Keratinocyte (primary cell): ENCODE results near the gene ROR1. TPM values are rescaled to one million over a fixed set of nuclear protein-coding genes. Genes with fewer than 3 reads are reported as not detected.

Source experiments
- DNase-seq: peaks from one replicate; pipeline ENCODE4 v3.0.0-alpha.2; 2011; ENCODE audit warnings: low read depth, missing footprints, low spot score
- FAIRE-seq: peaks from 2 replicates; lab custom pipeline; 2011; peaks lifted over from hg19 to GRCh38; lab: Jason Lieb, UNC
- H2AFZ ChIP-seq: 2 replicates; pipeline ENCODE4 v1.6.0; 2012; ENCODE audit warnings: low read length, control low read depth, inconsistent platforms; ENCODE audit not compliant: control insufficient read depth
- H3K27ac ChIP-seq: 2 replicates; pipeline ENCODE4 v1.5.1; 2011; ENCODE audit warnings: low read length; ENCODE audit not compliant: control insufficient read depth, insufficient read depth
- H3K27me3 ChIP-seq: 3 replicates; pipeline ENCODE4 v1.6.0; 2011; ENCODE audit warnings: low read length; ENCODE audit not compliant: control insufficient read depth, insufficient read depth; ENCODE audit errors: extremely low read depth
- H3K36me3 ChIP-seq, 2 experiments: 2 replicates in 1 of 2; 3 replicates in 1 of 2; pipeline ENCODE4 v1.5.1; 2011; ENCODE audit warnings: low read length in 2 of 2, mild to moderate bottlenecking in 1 of 2; ENCODE audit not compliant: control insufficient read depth in 2 of 2, insufficient read depth in 2 of 2; ENCODE audit errors: extremely low read depth in 1 of 2
- H3K4me1 ChIP-seq: 3 replicates; pipeline ENCODE4 v1.5.1; 2011; ENCODE audit warnings: low read length; ENCODE audit not compliant: control insufficient read depth, insufficient read depth; ENCODE audit errors: extremely low read depth
- H3K4me2 ChIP-seq: 3 replicates; pipeline ENCODE4 v1.6.0; 2011; ENCODE audit warnings: low read depth, low read length; ENCODE audit not compliant: control insufficient read depth, insufficient read depth; ENCODE audit errors: extremely low read depth
- H3K4me3 ChIP-seq, 3 experiments: fragments of 200-600 bp in 1 of 3; sonication (generic) in 1 of 3; 2 replicates in 2 of 3; 3 replicates in 1 of 3; pipeline ENCODE4 v1.5.1; 2011 to 2016; ENCODE audit warnings: low read length in 3 of 3, mild to moderate bottlenecking in 3 of 3, control low read depth in 2 of 3, inconsistent platforms in 1 of 3, low read depth in 1 of 3, mixed read lengths in 1 of 3, mixed run types in 1 of 3, moderate library complexity in 1 of 3; ENCODE audit not compliant: control insufficient read depth in 2 of 3, insufficient read depth in 2 of 3; ENCODE audit errors: extremely low read depth in 1 of 3
- H3K79me2 ChIP-seq: 2 replicates; pipeline ENCODE4 v1.6.0; 2012; ENCODE audit warnings: low read length; ENCODE audit not compliant: control insufficient read depth, insufficient read depth
- H3K9ac ChIP-seq: 3 replicates; pipeline ENCODE4 v1.6.0; 2011; ENCODE audit warnings: low read length; ENCODE audit not compliant: control insufficient read depth, insufficient read depth; ENCODE audit errors: extremely low read depth
- H3K9me1 ChIP-seq: 3 replicates; pipeline ENCODE4 v1.6.0; 2011; ENCODE audit warnings: low read length; ENCODE audit not compliant: control insufficient read depth, insufficient read depth; ENCODE audit errors: extremely low read depth
- H3K9me3 ChIP-seq: 2 replicates; pipeline ENCODE4 v1.5.1; 2012; ENCODE audit warnings: low read depth, low read length; ENCODE audit not compliant: control insufficient read depth
- H4K20me1 ChIP-seq: 3 replicates; pipeline ENCODE4 v1.6.0; 2011; ENCODE audit warnings: low read length; ENCODE audit not compliant: control insufficient read depth, insufficient read depth; ENCODE audit errors: extremely low read depth
- EZH2 ChIP-seq: IDR thresholded peaks from one replicate; pipeline ENCODE4 v1.6.1; 2012; ENCODE audit warnings: inconsistent platforms, mild to moderate bottlenecking, low read length, moderate library complexity
- dilution Hi-C: fragments of 300-500 bp; cut with MboI; formaldehyde crosslinking; loops from one replicate; pipeline ENCODE4 v1.7.0; 2020; ENCODE audit warnings: low sequenced_read_pairs; ENCODE audit not compliant: extremely low pct_ligation_motif_present
- polyA plus RNA-seq, 5 experiments: library from polyadenylated mRNA; depleted of rRNA in 3 of 5; stranded (reverse) in 3 of 5; stranded (forward) in 1 of 5; unstranded in 1 of 5; fragments of >200 nt; gene quantifications; 1 replicate in 1 of 5; 2 replicates in 3 of 5; 3 replicates in 1 of 5; pipeline versions ENCODE4 v1.2.1 to v1.2.3, GENCODE V29; 2011 to 2012; ENCODE audit warnings: missing spikeins in 2 of 5, low read depth in 1 of 5, low replicate concordance in 1 of 5
- TF ChIP-seq, protein P1 (sequence below), 3 experiments: IDR thresholded peaks in 1 of 3; conservative IDR thresholded peaks in 1 of 3; optimal IDR thresholded peaks in 1 of 3; 2 replicates in 2 of 3; 3 replicates in 1 of 3; pipeline versions ENCODE3 to v1.5.1; 2011; ENCODE audit warnings: low read length in 3 of 3, mild to moderate bottlenecking in 3 of 3, moderate library complexity in 2 of 3, control low read depth in 1 of 3, inconsistent platforms in 1 of 3; ENCODE audit not compliant: insufficient read depth in 2 of 3; ENCODE audit errors: extremely low read depth in 1 of 3

ROR1 gene
- polyA plus RNA-seq, 1 donor (not counting 4 experiments of a cell fraction or from before 2014, with no cell fraction given) = 9.2 TPM

GRCh38 chr1:63951059-63951946 lies 177.5 kb downstream of the ROR1 start:
- dilution Hi-C loops = no loop called here

DNA sequence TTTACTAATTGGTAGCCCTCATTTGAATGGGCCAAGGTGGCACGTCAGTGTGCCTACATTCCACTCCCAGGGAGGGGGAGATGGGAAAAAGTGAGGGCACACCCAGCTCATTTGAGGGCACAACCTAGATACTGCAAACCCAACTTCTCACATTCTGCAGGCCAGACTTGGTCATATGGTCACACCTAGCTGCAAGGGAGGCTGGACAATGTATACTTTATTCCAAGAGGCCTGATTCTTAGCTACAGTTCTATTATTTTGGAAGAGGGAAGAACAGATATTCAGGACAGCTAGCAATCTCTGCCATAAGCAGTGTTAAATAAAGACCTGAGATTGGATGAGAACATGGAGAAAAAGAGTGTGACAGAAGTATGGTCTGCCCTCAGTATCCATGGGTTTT lies 180.4 kb downstream of the ROR1 start:
- no peak overlapping the region for H3K4me2 ChIP-seq
- no peaks in the 10 kb centered on the region for H4K20me1 ChIP-seq
- dilution Hi-C loops = no loop called here
- H3K79me2 ChIP-seq = no peaks in the 10 kb centered on the region
- TF ChIP-seq, protein P1, sequence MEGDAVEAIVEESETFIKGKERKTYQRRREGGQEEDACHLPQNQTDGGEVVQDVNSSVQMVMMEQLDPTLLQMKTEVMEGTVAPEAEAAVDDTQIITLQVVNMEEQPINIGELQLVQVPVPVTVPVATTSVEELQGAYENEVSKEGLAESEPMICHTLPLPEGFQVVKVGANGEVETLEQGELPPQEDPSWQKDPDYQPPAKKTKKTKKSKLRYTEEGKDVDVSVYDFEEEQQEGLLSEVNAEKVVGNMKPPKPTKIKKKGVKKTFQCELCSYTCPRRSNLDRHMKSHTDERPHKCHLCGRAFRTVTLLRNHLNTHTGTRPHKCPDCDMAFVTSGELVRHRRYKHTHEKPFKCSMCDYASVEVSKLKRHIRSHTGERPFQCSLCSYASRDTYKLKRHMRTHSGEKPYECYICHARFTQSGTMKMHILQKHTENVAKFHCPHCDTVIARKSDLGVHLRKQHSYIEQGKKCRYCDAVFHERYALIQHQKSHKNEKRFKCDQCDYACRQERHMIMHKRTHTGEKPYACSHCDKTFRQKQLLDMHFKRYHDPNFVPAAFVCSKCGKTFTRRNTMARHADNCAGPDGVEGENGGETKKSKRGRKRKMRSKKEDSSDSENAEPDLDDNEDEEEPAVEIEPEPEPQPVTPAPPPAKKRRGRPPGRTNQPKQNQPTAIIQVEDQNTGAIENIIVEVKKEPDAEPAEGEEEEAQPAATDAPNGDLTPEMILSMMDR (optimal IDR thresholded peaks at IDR 0.05 in 1 of 3, IDR thresholded peaks at IDR 0.05 in 1 of 3, conservative IDR thresholded peaks at IDR 0.05 in 1 of 3; ENCODE audit: extremely low read depth in 1 of 3, insufficient read depth in 2 of 3, low read length in 3 of 3) = no peak
- TF ChIP-seq EZH2 = no peak
- peaks cover 8% of the 10 kb centered on the region for H3K9me3 ChIP-seq
- no peak overlapping the region for H3K4me3 ChIP-seq
- H3K4me1 ChIP-seq = no peaks in the 10 kb centered on the region
- FAIRE-seq (no peak), DNase-seq (no peak)
- H2AFZ ChIP-seq = no peak overlapping the region
- H3K9me1 ChIP-seq = no peaks in the 10 kb centered on the region
- H3K9ac ChIP-seq = no peak overlapping the region
- no peak overlapping the region for H3K27ac ChIP-seq
- H3K27me3 ChIP-seq = no peaks in the 10 kb centered on the region
- no peaks in the 10 kb centered on the region for H3K36me3 ChIP-seq

More at GRCh38 chr1:63951059-63951946, 177.5 kb downstream of the ROR1 start:
- Histone ChIP-seq H3K4me2 (no peak overlapping the region), H3K27me3 (no peaks in the 10 kb centered on the region), H3K9ac (no peak overlapping the region), H3K36me3 (no peaks in the 10 kb centered on the region), H3K4me3 (no peak overlapping the region), H3K9me3 (peaks cover 6% of the 10 kb centered on the region), H3K9me1 (no peaks in the 10 kb centered on the region), H3K27ac (no peak overlapping the region), H4K20me1 (no peaks in the 10 kb centered on the region), H2AFZ (no peak overlapping the region), H3K79me2 (no peaks in the 10 kb centered on the region), H3K4me1 (peaks cover 12% of the 10 kb centered on the region)
- DNase-seq (no peak), FAIRE-seq (no peak)
- TF ChIP-seq, protein P1 (optimal IDR thresholded peaks at IDR 0.05 in 1 of 3, IDR thresholded peaks at IDR 0.05 in 1 of 3, conservative IDR thresholded peaks at IDR 0.05 in 1 of 3; ENCODE audit: extremely low read depth in 1 of 3, insufficient read depth in 2 of 3, low read length in 3 of 3) = no peak
- TF ChIP-seq EZH2 = no peak
